RKO (cell line): ENCODE results near the gene APP.

Experiments
- DNase-seq: peaks from one replicate; pipeline ENCODE4 v3.0.0-alpha.2; 2016; ENCODE audit warnings: low spot score

Gene APP

GRCh38 chr21:25863031-25863430 is 307.5 kb downstream of the APP start:
- no peak for DNase-seq

GRCh38 chr21:25862596-25862995 is 308.0 kb downstream of the APP start:
- peak; percentile 16 for DNase-seq

- no peak for DNase-seq
Measured at GRCh38 chr21:25862112-25862511, 308.5 kb downstream of the APP start.

GRCh38 chr21:25859235-25859929 is 311.2 kb downstream of the APP start:
- no peak for DNase-seq

GRCh38 chr21:25858325-25858724 is 312.2 kb downstream of the APP start:
- DNase-seq, result no peak

GRCh38 chr21:25857308-25858074 is 313.1 kb downstream of the APP start:
- no peak for DNase-seq

- no peak for DNase-seq
Measured at GRCh38 chr21:25855576-25855975, 315.0 kb downstream of the APP start.

GRCh38 chr21:25850126-25850842 is 320.3 kb downstream of the APP start:
- no peak for DNase-seq

GRCh38 chr21:25848309-25848708 is 322.3 kb downstream of the APP start:
- no peak for DNase-seq

GRCh38 chr21:25845729-25846256 is 324.8 kb downstream of the APP start:
- DNase-seq, result no peak

- DNase-seq, result no peak
Measured at GRCh38 chr21:25842925-25843324, 327.6 kb downstream of the APP start.

GRCh38 chr21:25838809-25839208 is 331.8 kb downstream of the APP start:
- no peak for DNase-seq

GRCh38 chr21:25837533-25838265 is 332.9 kb downstream of the APP start:
- DNase-seq, result no peak

GRCh38 chr21:25836396-25836795 is 334.2 kb downstream of the APP start:
- no peak for DNase-seq

GRCh38 chr21:25834381-25834780 is 336.2 kb downstream of the APP start:
- no peak for DNase-seq

GRCh38 chr21:25831300-25831960 is 339.1 kb downstream of the APP start:
- no peak for DNase-seq
